GM21737 (cell line): ENCODE measurements around the gene DDX24.

ENCODE experiments used
- ATAC-seq: cut with Tn5 transposase; IDR thresholded peaks from one replicate; pipeline ENCODE4 v1.9.1; 2021; ENCODE audit warnings: mild to moderate bottlenecking, moderate library complexity; ENCODE audit not compliant: unreplicated experiment

Gene DDX24, protein sequence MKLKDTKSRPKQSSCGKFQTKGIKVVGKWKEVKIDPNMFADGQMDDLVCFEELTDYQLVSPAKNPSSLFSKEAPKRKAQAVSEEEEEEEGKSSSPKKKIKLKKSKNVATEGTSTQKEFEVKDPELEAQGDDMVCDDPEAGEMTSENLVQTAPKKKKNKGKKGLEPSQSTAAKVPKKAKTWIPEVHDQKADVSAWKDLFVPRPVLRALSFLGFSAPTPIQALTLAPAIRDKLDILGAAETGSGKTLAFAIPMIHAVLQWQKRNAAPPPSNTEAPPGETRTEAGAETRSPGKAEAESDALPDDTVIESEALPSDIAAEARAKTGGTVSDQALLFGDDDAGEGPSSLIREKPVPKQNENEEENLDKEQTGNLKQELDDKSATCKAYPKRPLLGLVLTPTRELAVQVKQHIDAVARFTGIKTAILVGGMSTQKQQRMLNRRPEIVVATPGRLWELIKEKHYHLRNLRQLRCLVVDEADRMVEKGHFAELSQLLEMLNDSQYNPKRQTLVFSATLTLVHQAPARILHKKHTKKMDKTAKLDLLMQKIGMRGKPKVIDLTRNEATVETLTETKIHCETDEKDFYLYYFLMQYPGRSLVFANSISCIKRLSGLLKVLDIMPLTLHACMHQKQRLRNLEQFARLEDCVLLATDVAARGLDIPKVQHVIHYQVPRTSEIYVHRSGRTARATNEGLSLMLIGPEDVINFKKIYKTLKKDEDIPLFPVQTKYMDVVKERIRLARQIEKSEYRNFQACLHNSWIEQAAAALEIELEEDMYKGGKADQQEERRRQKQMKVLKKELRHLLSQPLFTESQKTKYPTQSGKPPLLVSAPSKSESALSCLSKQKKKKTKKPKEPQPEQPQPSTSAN

DNA sequence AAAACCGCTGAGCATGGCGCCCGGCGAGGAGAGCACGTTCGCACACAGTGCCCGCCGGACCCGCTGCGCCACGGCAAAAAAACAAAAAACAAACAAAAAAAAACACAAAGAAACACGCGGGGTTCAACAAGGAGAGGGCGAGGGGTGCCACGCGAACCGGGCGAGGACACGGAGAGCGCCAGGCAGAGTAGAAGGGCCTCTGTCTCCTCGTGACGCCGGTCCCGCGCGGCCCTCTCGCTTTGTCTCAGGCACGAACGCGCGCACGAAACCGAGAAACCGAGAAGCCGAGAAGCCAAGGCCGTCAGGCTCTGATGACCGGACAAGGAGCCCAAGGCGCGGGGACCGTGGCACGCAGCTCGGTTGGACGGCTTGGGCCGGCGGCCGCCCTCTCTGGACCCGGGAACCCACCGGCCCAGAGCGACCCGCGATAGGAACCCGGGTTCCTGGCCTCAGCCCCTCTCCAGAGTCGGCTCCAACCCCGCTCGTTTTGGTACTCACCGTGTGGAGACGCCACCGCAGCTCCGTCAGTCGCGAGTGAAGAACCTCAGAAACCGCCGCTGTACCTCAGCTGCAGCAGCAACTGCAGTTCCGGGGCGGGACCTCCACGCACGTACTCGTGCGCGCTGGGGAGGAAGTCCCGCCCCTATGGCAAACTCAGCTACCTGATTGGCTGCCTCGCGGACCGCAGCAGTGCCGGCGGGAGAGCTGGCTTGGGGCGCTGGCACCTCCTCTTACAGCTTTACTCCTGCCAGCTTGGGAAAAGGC is at the start of gene DDX24, which contains the start of gene IFI27L1:
DDX24 (minus strand) TSS at position 582 of the 765 bp plus-strand sequence. CDS start 1,460 bp downstream, outside the sequence.
IFI27L1 (plus strand) TSS at position 690 of the 765 bp plus-strand sequence. CDS start 15,628 bp downstream, outside the sequence.
- ATAC-seq, result peak; percentile 97

DNA sequence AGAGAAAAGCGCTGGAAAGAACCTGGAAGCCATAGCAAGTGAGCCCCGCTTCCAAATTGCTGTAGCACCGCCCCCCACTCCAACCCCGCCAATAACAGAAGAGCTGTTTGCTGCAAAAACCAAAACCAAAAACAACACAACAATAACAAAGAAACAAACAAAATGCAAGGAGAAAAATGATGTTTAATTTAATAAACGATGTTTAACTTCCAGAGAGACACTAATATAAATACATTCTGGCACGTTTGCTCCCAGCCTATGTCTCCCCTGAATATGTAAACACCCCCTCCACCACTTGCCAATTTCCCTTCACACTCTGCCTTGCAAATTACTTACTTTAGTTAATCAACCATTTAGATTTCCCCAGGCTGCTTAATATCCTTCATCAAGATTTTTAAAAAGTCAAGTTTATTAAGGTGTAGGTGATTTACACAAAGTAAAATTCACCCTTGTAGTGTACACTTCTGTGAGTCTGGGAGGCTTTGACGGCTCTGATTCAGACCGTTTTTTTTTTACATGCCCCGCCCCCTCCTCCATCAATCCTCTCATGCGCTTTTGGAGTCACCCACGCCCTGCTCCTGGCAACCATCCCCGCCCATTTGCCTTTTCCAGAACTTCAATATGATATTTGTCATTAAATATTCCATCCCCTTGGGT is 48.9 kb upstream of the DDX24 start:
- ATAC-seq, result no peak

DNA sequence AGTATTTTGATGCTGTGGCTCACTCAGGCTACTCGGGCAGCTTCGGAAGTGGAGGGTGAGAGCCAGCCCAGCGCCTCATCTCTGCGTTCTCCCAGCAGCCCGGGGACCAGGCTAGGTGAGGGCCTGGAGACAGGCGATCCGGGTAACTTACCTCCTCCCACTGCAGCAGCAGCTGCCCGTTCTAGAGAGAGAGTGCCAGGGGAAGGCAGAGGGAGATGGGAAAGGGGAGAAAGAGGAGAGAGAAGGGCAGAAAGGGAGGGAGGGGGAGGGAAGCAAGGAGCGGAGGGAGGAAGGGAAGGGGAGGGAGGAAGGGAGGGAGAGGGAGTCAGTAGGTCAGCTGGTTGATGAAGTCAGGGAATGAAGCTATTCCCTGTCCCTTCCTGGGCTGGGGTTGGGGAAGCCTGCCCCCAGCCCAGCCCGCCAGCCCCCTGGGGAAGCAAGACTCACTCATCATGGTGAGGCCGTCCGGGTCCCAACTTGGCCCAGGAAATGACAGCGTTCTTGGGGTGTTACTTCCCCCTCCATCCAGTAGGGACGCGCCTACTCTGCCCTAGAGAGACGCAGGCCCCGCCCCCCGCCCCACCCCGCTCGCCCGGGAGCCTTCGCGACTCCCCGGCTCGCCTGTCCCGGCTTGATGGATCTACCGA is 48.2 kb upstream of the DDX24 start, which contains the start of gene IFI27L2:
IFI27L2 (minus strand) TSS at position 494 of the 647 bp plus-strand sequence; CDS start at position 454, 40 bp downstream.
- ATAC-seq, result peak; percentile 94

DNA sequence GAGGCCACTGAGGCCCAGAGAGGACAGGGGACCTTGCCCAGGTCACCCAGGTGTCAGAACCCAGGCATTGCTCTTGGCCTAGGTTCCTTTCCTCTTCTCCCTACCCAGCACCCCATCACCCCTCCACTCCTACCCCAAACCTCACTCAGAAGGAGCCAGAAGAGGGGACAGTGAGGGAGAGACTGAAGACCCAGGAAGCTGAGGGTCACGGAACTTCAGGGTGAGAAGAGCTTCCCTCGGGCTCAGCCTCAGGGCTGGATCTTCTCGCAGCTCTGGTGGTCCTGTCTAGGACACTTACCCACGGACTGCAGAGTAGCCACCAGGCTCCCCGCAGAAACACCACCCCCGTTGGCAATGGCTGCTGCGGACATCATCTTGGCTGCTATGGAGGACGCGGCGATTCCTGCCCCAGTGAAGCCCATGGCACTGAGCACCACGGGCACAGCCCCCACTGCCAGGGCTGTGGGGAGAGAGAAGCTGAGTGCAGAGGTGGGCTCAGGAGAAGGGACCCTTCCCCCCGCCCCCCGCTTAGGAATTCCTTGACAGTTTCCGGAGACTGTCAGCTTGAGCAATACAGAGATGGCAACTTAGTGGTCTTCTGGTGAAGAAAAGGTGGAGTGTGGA is 47.3 kb upstream of the DDX24 start:
- ATAC-seq, result no peak

DNA sequence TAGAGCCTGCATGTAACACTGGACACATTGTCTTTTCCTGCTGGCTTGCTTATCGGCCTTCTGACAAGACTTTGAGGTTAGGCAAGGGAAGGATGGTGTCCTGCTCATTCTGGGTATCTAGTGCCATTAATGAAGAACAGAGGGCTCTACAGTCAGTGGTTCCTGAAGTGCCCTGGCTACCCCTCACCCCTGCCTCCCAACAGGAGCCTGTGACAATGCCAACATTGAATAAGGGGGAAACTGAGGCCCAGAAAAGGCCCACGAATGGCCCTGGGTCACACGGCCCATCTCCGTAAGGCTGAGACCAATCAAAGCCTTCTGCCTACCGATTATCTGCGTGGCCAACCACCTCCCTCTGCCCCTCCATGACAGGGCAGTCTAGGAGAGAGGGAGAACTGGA is 46.3 kb upstream of the DDX24 start:
- ATAC-seq, result no peak

DNA sequence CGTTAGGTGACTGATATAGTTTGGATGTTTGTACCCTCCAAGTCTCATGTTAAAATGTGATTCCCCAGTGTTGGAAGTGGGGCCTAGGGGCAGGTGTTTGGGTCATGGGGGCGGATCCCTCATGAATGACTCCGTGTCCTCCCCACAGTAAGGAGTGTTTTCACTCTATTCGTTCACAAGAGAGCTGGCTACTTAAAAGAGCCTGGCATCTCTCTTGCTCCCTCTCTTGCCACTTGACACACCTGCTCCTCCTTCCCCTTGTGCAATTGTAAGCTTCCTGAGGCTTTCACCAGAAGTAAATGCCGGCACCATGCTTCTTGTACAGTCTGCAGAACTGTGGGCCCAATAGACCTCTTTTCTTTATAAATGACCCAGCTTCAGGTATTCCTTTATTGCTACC is 45.8 kb upstream of the DDX24 start:
- no peak for ATAC-seq

DNA sequence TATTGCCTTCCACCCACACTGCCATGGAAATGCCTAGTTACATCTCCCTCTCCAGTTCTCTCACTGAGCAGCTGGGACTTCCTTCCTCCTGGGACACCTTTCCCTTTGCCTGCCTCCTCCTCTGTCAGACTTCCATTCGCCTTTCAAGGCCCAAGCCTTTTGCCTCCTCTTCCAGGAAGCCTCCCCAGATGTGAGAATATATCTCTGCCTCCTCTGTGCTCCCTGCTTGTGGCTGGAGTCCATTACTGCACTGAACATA is 45.3 kb upstream of the DDX24 start:
- no peak for ATAC-seq

DNA sequence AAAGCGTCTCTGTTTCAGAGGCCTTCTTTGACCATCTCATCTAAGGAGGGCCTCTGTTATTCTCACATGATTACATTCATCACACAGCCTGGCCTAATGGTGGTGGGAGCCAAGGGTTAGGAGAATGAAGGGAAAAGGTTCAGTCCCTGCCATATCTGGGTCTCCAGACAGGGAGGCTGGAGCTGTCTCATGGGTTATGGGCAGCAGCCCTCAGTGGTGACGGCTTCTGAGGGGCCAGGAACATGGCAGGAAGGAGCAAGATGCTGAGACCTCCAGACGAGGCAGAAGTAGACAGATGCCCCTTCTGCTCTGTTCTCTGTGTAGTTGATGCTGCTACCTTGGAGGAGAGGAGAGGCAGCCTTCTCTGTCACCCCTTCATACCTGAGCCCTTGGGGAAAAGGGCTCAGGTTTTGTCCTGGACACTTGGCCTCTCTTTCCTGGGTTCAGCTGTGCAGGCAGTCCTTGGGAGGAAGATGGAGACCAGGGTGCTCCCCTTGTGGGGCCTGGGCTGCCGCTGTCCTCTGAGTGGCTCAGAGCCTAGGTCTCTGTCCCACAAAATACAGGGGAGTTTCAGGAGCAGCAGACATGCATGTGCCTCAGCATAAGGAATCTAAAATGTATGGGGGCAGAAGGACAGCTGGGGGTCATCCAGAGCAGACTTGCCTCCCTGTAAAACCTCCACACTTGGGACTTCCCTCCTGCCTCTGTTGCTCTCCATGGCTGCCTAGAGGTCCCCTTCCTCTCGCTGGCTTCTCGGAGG is 44.8 kb upstream of the DDX24 start:
- ATAC-seq, result no peak

DNA sequence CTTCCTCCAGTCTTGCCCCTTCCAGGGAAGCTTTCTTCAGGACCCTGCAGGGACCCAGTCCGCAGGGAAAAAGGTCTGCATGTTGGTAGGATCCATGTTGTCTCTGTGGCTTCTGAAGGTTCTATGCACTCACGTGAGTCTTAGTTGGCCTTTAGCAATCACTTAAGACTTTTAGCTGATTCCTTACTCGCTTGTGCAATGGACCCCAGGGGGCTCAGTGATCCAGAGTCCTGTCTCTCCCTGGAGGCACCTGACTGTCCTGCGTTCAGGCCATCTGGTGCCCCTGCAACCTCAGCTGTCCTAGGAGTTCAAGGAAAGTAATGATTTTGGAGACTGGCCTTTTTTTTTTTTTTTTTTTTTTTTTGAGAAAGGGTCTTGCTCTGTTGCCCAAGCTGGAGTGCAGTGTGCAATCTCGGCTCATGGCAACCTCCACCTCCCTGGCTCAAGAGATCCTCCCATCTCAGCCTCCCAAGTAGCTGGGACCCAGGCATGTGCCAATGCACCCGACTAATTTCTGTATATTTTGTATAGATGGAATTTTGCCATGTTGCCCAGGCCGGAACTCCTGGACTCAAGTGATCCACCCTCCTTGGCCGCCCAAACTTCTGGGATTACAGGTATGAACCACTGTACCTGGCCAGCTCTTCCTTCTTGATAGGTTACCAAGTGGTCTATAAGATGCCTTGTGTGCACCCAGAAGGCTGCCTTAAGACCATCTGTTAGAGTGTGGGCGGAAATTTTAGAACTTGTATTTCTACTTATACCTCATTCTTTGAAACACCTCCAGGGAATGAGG is 43.8 kb upstream of the DDX24 start:
- ATAC-seq, result no peak

DNA sequence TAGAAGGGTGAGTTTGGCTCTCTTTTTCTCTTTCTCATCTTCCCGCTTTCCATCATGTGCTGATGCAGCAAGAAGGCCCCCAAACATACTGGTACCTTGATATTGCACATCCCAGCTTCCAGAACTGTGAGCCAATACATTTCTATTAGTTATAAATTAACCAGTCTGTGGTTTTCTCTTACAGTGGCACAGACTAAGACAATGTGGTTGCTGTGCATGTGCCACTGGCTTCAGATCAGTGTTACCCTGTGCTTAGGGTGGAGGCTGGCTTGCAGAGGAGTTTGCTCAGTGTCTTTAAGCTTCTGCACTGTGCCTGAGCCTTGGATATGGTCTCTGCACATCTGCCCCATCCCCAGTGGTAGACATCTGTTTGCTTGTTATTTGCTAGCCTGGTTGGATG is 42.9 kb upstream of the DDX24 start:
- ATAC-seq, result no peak

DNA sequence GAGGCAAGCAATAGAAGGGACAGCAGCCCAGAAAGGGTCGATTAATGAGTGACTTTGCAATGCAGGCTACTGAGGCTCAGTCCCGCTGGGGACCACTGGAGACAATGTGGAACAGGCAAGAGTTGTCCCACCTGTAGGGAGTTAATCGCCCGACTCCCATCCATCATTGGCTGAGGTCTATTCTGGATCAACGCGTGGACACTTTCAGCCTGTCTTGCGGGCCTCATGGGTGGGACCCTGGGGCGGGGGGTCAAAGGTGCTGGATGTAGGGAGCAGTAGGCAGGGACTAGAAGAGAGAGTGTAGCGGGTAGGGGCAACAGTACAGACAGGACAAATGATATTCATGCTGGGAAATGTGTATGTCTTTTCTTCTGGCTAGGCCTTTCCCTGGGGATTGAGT is 42.3 kb upstream of the DDX24 start:
- no peak for ATAC-seq

DNA sequence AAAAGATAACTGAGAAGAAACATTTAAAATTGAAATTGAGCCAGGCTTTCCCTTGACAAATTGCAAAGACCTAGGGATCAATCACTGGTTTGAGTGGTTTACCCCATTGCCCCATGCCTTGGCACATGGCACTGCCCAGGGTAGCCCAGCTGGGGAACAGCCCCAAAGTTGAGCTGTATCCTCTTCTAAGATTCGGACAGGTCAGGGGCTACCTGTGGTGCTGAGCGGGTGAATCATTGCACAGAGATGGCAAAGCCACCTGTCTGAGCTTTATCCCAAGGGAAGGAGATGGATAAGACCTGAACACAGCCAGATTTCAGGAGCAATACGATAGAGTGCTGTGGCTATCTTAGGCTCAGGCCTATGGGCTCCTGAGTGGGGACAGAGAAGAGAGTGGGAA is 41.4 kb upstream of the DDX24 start:
- no peak for ATAC-seq

DNA sequence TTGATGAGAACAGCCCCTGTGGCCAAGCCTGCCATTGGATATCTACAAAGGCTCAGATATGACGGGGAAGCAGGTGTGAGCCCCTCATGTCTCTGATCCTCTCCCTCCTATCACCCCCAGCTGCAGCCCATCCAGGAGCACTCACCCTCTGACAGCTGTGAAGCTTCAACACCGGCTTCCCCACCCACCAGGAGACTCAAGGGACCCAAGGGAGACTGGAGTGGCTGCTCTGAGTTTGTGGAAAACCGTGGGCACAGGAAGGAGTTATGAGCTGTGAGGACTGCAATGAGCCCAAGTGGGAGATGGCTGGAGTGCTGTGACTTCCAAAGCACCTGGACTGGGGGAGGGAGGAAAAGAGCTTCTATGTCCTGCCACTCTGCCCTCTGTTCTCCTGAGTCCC is 40.5 kb upstream of the DDX24 start:
- ATAC-seq, result no peak

DNA sequence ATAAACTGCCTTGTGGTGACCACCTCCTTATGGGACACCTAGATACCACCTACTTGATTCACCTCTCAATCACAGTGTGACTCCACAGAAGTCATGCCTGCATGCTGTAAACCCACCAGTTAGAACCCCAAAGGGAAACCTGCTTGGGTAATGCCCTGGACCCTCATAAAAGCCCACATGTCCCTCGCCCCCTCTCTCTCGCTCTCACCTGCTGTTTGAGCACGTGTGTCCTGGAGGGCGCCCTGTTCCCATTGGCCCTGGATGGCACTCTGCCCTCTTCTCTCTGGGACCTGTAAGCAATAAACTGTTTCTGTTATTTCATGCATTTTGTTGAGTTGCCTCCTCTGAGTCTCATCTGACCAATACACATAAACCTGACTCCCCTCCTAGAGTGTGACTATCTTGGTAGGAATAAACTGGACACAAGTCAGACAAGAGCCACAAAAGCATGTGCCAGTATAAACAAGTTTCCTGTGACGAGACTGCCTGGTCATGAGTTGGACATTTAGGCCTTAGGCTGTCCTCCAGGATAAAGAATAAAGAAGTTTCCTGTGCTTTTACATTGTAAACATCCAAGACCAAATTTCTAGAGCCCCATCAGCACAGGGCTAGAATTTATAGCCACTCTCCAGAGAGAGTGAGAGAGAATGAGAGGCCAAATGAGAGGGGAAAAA is 39.8 kb upstream of the DDX24 start:
- ATAC-seq, result no peak

DNA sequence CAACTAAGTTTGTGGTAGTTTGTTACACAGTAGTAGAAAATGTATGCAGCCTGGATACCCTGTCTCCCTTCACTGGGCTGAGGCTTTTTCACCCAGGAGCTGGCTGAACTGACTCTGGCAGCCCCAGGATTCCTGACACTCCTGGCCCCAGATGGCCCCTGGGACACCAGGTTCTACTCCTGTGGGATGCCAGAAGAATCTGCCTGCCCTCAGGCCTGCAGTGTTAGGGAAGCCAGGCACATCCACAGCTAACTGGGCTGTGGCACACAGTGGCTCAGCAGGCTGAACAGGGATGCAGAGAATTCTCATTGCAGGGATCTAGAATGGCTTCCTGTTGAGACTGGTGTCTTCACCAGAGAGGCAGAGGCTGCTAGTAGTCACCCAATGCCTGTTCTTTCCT is 38.1 kb upstream of the DDX24 start:
- ATAC-seq, result no peak

DNA sequence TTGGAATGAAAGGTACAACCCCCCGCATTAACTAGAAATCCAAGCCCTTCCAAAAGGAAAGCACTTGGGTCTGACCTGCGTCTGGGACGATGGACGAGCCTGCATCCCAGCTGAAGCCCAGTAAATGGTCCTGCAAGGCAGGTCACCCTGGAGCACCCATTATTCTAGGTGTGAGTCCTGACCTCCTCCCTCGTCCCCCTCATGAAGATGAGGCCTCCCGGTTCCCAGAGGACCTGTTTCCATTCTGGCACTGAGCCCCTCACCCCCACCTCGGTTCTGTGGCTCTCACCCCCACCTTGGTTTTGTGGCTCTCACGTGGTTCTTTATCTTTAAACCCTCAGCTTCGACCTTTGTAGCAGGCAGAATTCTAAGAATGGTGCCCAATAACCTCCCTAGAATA is 36.9 kb upstream of the DDX24 start:
- ATAC-seq, result no peak

DNA sequence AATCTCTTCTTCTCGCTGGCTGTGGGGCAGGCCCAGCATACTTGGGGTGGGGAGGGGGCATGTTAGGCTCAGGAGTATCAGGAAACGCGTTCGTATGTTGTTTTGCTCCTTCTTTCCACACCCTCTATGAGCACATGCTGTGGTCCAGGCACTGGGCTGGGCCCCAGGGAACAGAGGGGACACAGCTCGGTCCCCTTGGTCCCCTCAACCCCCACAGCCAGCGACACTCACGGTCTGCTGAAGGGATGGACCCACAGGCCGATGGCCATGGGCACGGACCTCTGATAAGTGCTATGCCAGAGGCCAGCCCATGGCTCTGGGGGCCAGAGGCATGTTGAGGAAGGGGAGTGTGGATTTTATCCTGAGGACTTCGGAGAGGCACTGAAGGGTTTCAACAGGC is 35.7 kb upstream of the DDX24 start:
- ATAC-seq, result no peak

DNA sequence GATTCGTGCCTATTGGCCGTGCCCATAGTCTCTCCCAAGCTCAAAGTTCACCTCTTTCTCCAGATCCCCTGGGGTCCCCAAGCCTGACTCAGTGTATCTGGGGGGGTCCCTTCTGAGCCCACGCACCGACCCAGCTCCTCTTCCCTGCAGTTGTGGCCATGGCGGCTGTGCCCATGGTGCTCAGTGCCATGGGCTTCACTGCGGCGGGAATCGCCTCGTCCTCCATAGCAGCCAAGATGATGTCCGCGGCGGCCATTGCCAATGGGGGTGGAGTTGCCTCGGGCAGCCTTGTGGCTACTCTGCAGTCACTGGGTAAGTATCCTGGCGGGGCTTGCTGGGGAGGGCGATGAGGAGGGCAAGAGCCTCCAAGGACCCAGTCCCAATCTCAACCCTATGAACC is 34.6 kb upstream of the DDX24 start:
- ATAC-seq, result no peak
